Measurements from ENCODE around the gene GTF2E1.
"Not testable (repeated sequence)": the region's sequence is repeated elsewhere in the genome, so short reads cannot be mapped to it uniquely, and the experiment has no call there.

Gene GTF2E1

GRCh38 chr3:120741837-120742197 lies 727 bp upstream of the GTF2E1 start:
- peaks cover 3% of the 10 kb centered on the region for H3K9me3 Mint-ChIP-seq
- no peaks in the 10 kb centered on the region for H3K27me3 Mint-ChIP-seq
- peak overlapping the region; percentile 98 for H3K4me3 Mint-ChIP-seq
- H3K4me1 Mint-ChIP-seq (ENCODE audit: low read depth) = peaks cover 40% of the 10 kb centered on the region
- H3K27ac Mint-ChIP-seq = peak overlapping the region; percentile 98
- H3K36me3 Mint-ChIP-seq (ENCODE audit: low read depth) = peaks cover 48% of the 10 kb centered on the region
- no peak for DNase-seq

- peaks cover 40% of the 10 kb centered on the region for H3K4me1 Mint-ChIP-seq (ENCODE audit: low read depth)
- peaks cover 2% of the 10 kb centered on the region for H3K9me3 Mint-ChIP-seq
- no peaks in the 10 kb centered on the region for H3K27me3 Mint-ChIP-seq
- H3K36me3 Mint-ChIP-seq (ENCODE audit: low read depth) = peaks cover 45% of the 10 kb centered on the region
- DNase-seq = no peak
- peak overlapping the region; percentile 98 for H3K4me3 Mint-ChIP-seq
- H3K27ac Mint-ChIP-seq = peak overlapping the region; percentile 98
Observed at GRCh38 chr3:120742849-120743365, 363 bp downstream of the GTF2E1 start.

GRCh38 chr3:120743556-120744195 lies 1.1 kb downstream of the GTF2E1 start:
- peaks cover 40% of the 10 kb centered on the region for H3K4me1 Mint-ChIP-seq (ENCODE audit: low read depth)
- H3K27ac Mint-ChIP-seq = peak overlapping the region; percentile 98
- peaks cover 38% of the 10 kb centered on the region for H3K36me3 Mint-ChIP-seq (ENCODE audit: low read depth)
- DNase-seq = no peak
- H3K27me3 Mint-ChIP-seq = no peaks in the 10 kb centered on the region
- H3K9me3 Mint-ChIP-seq = peaks cover 2% of the 10 kb centered on the region
- peak overlapping the region; percentile 98 for H3K4me3 Mint-ChIP-seq

GRCh38 chr3:120745466-120745865 lies 2.9 kb downstream of the GTF2E1 start:
- H3K4me1 Mint-ChIP-seq (ENCODE audit: low read depth) = peaks cover 46% of the 10 kb centered on the region
- H3K27ac Mint-ChIP-seq = no peak overlapping the region
- H3K4me3 Mint-ChIP-seq = no peak overlapping the region
- peaks cover 41% of the 10 kb centered on the region for H3K36me3 Mint-ChIP-seq (ENCODE audit: low read depth)
- H3K9me3 Mint-ChIP-seq = peaks cover 2% of the 10 kb centered on the region
- no peaks in the 10 kb centered on the region for H3K27me3 Mint-ChIP-seq
- no peak for DNase-seq

GRCh38 chr3:120749843-120750242 lies 7.3 kb downstream of the GTF2E1 start:
- no peaks in the 10 kb centered on the region for H3K27me3 Mint-ChIP-seq
- H3K4me3 Mint-ChIP-seq = no peak overlapping the region
- H3K27ac Mint-ChIP-seq = no peak overlapping the region
- peaks cover 2% of the 10 kb centered on the region for H3K9me3 Mint-ChIP-seq
- DNase-seq = no peak
- H3K4me1 Mint-ChIP-seq (ENCODE audit: low read depth) = peaks cover 48% of the 10 kb centered on the region
- peaks cover 65% of the 10 kb centered on the region for H3K36me3 Mint-ChIP-seq (ENCODE audit: low read depth)

GRCh38 chr3:120752230-120752629 lies 9.7 kb downstream of the GTF2E1 start:
- Mint-ChIP-seq H3K4me1 (ENCODE audit: low read depth) (peaks cover 44% of the 10 kb centered on the region), H3K9me3 (peaks cover 2% of the 10 kb centered on the region), H3K4me3 (no peak overlapping the region), H3K27me3 (no peaks in the 10 kb centered on the region), H3K27ac (no peak overlapping the region), H3K36me3 (ENCODE audit: low read depth) (peaks cover 69% of the 10 kb centered on the region)
- DNase-seq = no peak

GRCh38 chr3:120752865-120753264 lies 10.3 kb downstream of the GTF2E1 start:
- Mint-ChIP-seq H3K4me3 (no peak overlapping the region), H3K27me3 (no peaks in the 10 kb centered on the region), H3K9me3 (no peaks in the 10 kb centered on the region), H3K27ac (no peak overlapping the region), H3K4me1 (ENCODE audit: low read depth) (peaks cover 46% of the 10 kb centered on the region), H3K36me3 (ENCODE audit: low read depth) (peaks cover 69% of the 10 kb centered on the region)
- no peak for DNase-seq

- Mint-ChIP-seq H3K36me3 (ENCODE audit: low read depth) (peaks cover 77% of the 10 kb centered on the region), H3K27ac (no peak overlapping the region), H3K27me3 (no peaks in the 10 kb centered on the region), H3K9me3 (no peaks in the 10 kb centered on the region), H3K4me3 (no peak overlapping the region), H3K4me1 (ENCODE audit: low read depth) (peaks cover 48% of the 10 kb centered on the region)
- DNase-seq = no peak
Observed at GRCh38 chr3:120753810-120754209, 11.3 kb downstream of the GTF2E1 start.

- peaks cover 73% of the 10 kb centered on the region for H3K36me3 Mint-ChIP-seq (ENCODE audit: low read depth)
- no peaks in the 10 kb centered on the region for H3K9me3 Mint-ChIP-seq
- no peak for DNase-seq
- H3K4me3 Mint-ChIP-seq = no peak overlapping the region
- peaks cover 59% of the 10 kb centered on the region for H3K4me1 Mint-ChIP-seq (ENCODE audit: low read depth)
- H3K27me3 Mint-ChIP-seq = no peaks in the 10 kb centered on the region
- no peak overlapping the region for H3K27ac Mint-ChIP-seq
Observed at GRCh38 chr3:120756061-120756460, 13.5 kb downstream of the GTF2E1 start.

- Mint-ChIP-seq H3K36me3 (ENCODE audit: low read depth) (peaks cover 56% of the 10 kb centered on the region), H3K4me1 (ENCODE audit: low read depth) (peaks cover 66% of the 10 kb centered on the region)
- not testable (repeated sequence) for DNase-seq, H3K27me3 Mint-ChIP-seq, H3K27ac Mint-ChIP-seq, H3K4me3 Mint-ChIP-seq, H3K9me3 Mint-ChIP-seq
Observed at GRCh38 chr3:120758551-120758950, 16.0 kb downstream of the GTF2E1 start.

GRCh38 chr3:120762615-120763014 lies 20.1 kb downstream of the GTF2E1 start:
- H3K27me3 Mint-ChIP-seq = no peaks in the 10 kb centered on the region
- peaks cover 75% of the 10 kb centered on the region for H3K4me1 Mint-ChIP-seq (ENCODE audit: low read depth)
- no peak overlapping the region for H3K4me3 Mint-ChIP-seq
- no peaks in the 10 kb centered on the region for H3K9me3 Mint-ChIP-seq
- no peak overlapping the region for H3K27ac Mint-ChIP-seq
- no peak for DNase-seq
- H3K36me3 Mint-ChIP-seq (ENCODE audit: low read depth) = peaks cover 25% of the 10 kb centered on the region

GRCh38 chr3:120763601-120764000 lies 21.1 kb downstream of the GTF2E1 start:
- peaks cover 18% of the 10 kb centered on the region for H3K36me3 Mint-ChIP-seq (ENCODE audit: low read depth)
- no peak for DNase-seq
- H3K4me1 Mint-ChIP-seq (ENCODE audit: low read depth) = peaks cover 80% of the 10 kb centered on the region
- no peak overlapping the region for H3K27ac Mint-ChIP-seq
- no peaks in the 10 kb centered on the region for H3K9me3 Mint-ChIP-seq
- no peak overlapping the region for H3K4me3 Mint-ChIP-seq
- H3K27me3 Mint-ChIP-seq = no peaks in the 10 kb centered on the region

GRCh38 chr3:120764206-120764605 lies 21.7 kb downstream of the GTF2E1 start:
- Mint-ChIP-seq H3K27me3 (no peaks in the 10 kb centered on the region), H3K4me1 (ENCODE audit: low read depth) (peaks cover 76% of the 10 kb centered on the region), H3K4me3 (no peak overlapping the region), H3K27ac (no peak overlapping the region), H3K36me3 (ENCODE audit: low read depth) (peaks cover 12% of the 10 kb centered on the region), H3K9me3 (no peaks in the 10 kb centered on the region)
- DNase-seq = no peak

GRCh38 chr3:120765830-120766493 lies 23.4 kb downstream of the GTF2E1 start:
- Mint-ChIP-seq H3K27ac (peak overlapping the region; percentile 11), H3K4me1 (ENCODE audit: low read depth) (peaks cover 61% of the 10 kb centered on the region), H3K27me3 (no peaks in the 10 kb centered on the region), H3K4me3 (no peak overlapping the region), H3K9me3 (no peaks in the 10 kb centered on the region), H3K36me3 (ENCODE audit: low read depth) (peaks cover 13% of the 10 kb centered on the region)
- DNase-seq = no peak

GRCh38 chr3:120766576-120766975 lies 24.0 kb downstream of the GTF2E1 start:
- DNase-seq = no peak
- Mint-ChIP-seq H3K4me1 (ENCODE audit: low read depth) (peaks cover 56% of the 10 kb centered on the region), H3K27me3 (no peaks in the 10 kb centered on the region), H3K4me3 (no peak overlapping the region), H3K9me3 (no peaks in the 10 kb centered on the region), H3K36me3 (ENCODE audit: low read depth) (peaks cover 16% of the 10 kb centered on the region), H3K27ac (no peak overlapping the region)

All from activated T-cell treated with anti-CD3 and anti-CD28 coated beads, Interleukin-2, amount 50 U/mL, for 24 hours (primary cell).